ENCODE data around the gene ZMYM1.
"Not testable (repeated sequence)": the region's sequence is repeated elsewhere in the genome, so short reads cannot be mapped to it uniquely, and the experiment has no call there.

Gene ZMYM1

DNA sequence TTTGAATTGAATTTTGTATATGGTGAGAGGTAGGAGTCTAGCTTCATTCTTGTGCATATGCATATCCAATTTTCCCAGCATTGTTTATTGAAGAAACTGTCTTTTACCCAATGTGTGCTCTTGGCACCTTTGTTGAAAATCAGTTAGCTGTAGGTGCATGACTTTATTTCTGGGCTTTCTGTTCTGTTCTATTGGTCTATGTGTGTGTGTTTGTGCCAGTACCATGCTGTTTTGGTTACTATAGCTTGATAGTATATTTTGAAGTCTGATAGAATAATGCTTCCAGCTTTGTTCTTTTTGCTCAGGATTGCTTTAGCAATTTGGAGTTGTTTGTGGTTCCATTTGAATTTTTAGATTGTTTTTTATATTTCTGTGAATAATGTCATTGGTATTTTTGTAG, 9.4 kb upstream of the ZMYM1 start:
- H3K36me3 ChIP-seq (ENCODE audit: low read depth) = no peaks in the 10 kb centered on the region
- no peaks in the 10 kb centered on the region for H3K27me3 ChIP-seq (ENCODE audit: insufficient read depth, poor library complexity, severe bottlenecking)
- ATAC-seq (ENCODE audit: low read depth) = no peak
- TF ChIP-seq, protein P1, sequence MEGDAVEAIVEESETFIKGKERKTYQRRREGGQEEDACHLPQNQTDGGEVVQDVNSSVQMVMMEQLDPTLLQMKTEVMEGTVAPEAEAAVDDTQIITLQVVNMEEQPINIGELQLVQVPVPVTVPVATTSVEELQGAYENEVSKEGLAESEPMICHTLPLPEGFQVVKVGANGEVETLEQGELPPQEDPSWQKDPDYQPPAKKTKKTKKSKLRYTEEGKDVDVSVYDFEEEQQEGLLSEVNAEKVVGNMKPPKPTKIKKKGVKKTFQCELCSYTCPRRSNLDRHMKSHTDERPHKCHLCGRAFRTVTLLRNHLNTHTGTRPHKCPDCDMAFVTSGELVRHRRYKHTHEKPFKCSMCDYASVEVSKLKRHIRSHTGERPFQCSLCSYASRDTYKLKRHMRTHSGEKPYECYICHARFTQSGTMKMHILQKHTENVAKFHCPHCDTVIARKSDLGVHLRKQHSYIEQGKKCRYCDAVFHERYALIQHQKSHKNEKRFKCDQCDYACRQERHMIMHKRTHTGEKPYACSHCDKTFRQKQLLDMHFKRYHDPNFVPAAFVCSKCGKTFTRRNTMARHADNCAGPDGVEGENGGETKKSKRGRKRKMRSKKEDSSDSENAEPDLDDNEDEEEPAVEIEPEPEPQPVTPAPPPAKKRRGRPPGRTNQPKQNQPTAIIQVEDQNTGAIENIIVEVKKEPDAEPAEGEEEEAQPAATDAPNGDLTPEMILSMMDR (IDR thresholded peaks at IDR 0.05; ENCODE audit: poor library complexity, severe bottlenecking) = no peak
- no peak overlapping the region for H3K27ac ChIP-seq (ENCODE audit: poor library complexity, severe bottlenecking)
- peaks cover 4% of the 10 kb centered on the region for H3K9me3 ChIP-seq (ENCODE audit: severe bottlenecking)
- H3K4me3 ChIP-seq (ENCODE audit: severe bottlenecking) = no peak overlapping the region
- no peaks in the 10 kb centered on the region for H3K4me1 ChIP-seq (ENCODE audit: insufficient read depth, poor library complexity, severe bottlenecking)
- DNase-seq (ENCODE audit: low spot score) = no peak

DNA sequence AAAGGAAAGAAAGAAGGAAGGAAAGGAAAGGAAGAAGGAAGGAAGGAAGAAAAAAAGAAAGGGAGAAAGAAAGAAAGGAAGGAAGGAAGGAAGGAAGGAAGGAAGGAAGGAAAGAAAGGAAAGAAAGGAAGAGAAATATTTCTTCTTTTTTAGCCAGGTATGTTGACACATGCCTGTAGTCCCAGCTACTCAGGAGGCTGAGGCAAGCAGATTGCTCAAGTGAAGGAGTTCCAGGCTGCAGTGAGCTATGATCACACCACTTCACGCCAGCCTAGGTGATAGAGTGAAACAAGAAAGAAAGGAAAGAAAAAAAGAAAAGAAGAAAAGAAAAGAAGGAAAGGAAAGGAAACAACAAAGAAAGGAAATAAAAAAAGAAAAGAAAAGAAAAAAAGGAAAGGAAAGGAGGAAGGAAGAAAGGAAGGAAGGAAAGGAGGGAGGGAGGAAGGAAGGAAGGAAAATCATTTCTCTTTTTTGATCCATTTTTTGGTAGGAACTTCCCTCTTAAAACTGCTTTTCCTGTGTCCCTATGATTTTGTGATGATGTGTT, 5.8 kb upstream of the ZMYM1 start:
- Histone ChIP-seq H3K27ac (ENCODE audit: poor library complexity, severe bottlenecking) (no peak overlapping the region), H3K36me3 (ENCODE audit: low read depth) (no peaks in the 10 kb centered on the region), H3K27me3 (ENCODE audit: insufficient read depth, poor library complexity, severe bottlenecking) (no peaks in the 10 kb centered on the region), H3K4me1 (ENCODE audit: insufficient read depth, poor library complexity, severe bottlenecking) (no peaks in the 10 kb centered on the region), H3K9me3 (ENCODE audit: severe bottlenecking) (peaks cover 4% of the 10 kb centered on the region), H3K4me3 (ENCODE audit: severe bottlenecking) (no peak overlapping the region)
- no peak for DNase-seq (ENCODE audit: low spot score)
- TF ChIP-seq, protein P1 (IDR thresholded peaks at IDR 0.05; ENCODE audit: poor library complexity, severe bottlenecking) = no peak
- ATAC-seq (ENCODE audit: low read depth) = no peak

DNA sequence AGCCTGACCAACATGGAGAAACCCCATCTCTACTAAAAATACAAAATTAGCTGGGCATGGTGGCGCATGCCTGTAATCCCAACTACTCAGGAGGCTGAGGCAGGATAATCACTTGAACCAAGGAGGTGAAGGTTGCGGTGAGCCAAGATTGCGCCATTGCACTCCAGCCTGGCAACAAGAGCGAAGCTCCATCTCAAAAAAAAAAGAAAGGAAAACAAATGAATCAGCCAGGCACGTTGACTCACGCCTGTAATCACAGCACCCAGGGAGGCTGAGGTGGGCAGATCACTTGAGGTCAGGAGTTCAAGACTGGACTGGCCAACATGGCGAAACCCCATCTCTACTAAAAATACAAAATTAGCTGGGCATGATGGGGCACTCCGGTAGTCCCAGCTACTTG, 2.8 kb upstream of the ZMYM1 start:
- H3K4me3 ChIP-seq (ENCODE audit: severe bottlenecking); H3K4me1 ChIP-seq (ENCODE audit: insufficient read depth, poor library complexity, severe bottlenecking); DNase-seq (ENCODE audit: low spot score); ATAC-seq (ENCODE audit: low read depth); H3K27me3 ChIP-seq (ENCODE audit: insufficient read depth, poor library complexity, severe bottlenecking); H3K9me3 ChIP-seq (ENCODE audit: severe bottlenecking); H3K27ac ChIP-seq (ENCODE audit: poor library complexity, severe bottlenecking): not testable (repeated sequence)
- peaks cover 11% of the 10 kb centered on the region for H3K36me3 ChIP-seq (ENCODE audit: low read depth)

DNA sequence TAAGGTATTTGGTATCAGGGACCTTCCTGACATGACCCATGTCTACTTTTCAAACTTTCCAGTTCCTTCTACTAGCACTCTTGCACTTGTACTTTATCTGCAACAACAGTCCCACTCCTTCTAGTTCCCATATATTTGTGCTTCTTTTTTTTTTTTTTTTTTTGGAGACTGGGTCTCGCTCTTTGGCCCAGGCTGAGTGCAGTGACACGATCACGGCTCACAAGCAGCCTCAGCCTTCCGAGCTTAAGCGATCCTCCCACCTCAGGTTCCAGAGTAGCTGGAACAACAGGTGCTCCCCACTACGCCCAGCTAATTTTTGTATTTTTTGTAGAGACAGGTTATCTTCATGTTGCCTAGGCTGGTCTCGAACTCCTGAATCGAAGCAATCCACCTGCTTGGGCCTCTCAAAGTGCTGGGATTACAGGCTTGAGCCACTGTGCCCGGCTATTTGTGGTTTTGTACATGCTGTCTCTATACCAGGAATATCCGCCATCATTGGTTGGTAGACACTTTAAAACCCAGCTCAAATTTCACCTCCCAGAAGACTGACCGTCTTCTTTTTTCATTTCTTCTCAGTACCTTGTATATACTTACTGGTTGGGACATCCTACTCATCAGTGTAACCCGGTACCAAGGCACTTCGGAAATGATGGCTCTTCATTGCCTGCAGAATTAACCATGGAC, 1.1 kb downstream of the ZMYM1 start:
- no peak for DNase-seq (ENCODE audit: low spot score)
- Histone ChIP-seq H3K27me3 (ENCODE audit: insufficient read depth, poor library complexity, severe bottlenecking) (no peaks in the 10 kb centered on the region), H3K9me3 (ENCODE audit: severe bottlenecking) (no peaks in the 10 kb centered on the region), H3K4me3 (ENCODE audit: severe bottlenecking) (peak overlapping the region; percentile 58), H3K27ac (ENCODE audit: poor library complexity, severe bottlenecking) (peak overlapping the region; percentile 60), H3K36me3 (ENCODE audit: low read depth) (peaks cover 32% of the 10 kb centered on the region), H3K4me1 (ENCODE audit: insufficient read depth, poor library complexity, severe bottlenecking) (peaks cover 20% of the 10 kb centered on the region)
- no peak for ATAC-seq (ENCODE audit: low read depth)
- TF ChIP-seq, protein P1 (IDR thresholded peaks at IDR 0.05; ENCODE audit: poor library complexity, severe bottlenecking) = no peak

DNA sequence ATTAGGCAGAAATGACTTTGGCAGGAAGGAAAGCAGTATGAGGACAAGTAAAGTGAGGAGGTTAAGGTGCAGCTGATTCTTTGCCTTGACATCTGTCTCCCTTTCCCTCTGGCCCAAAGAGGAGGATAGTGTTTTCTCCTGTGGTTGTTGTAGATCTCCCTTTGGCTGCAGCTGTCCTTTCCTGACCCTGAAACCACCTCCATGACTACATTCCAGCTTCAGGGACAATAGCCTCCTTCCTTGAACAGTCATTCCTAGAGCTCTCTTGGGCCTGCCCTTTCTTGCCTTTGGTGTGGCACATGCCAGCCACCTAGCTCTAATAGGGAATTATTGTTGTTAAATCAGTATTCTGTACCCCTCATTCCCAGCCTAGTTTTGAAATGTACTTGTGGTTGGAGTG, 6.2 kb downstream of the ZMYM1 start:
- TF ChIP-seq, protein P1 (IDR thresholded peaks at IDR 0.05; ENCODE audit: poor library complexity, severe bottlenecking) = no peak
- ATAC-seq (ENCODE audit: low read depth) (peak; percentile 98), DNase-seq (ENCODE audit: low spot score) (peak; percentile 59)
- H3K27ac ChIP-seq (ENCODE audit: poor library complexity, severe bottlenecking) = peak overlapping the region; percentile 80
- peaks cover 30% of the 10 kb centered on the region for H3K4me1 ChIP-seq (ENCODE audit: insufficient read depth, poor library complexity, severe bottlenecking)
- no peaks in the 10 kb centered on the region for H3K27me3 ChIP-seq (ENCODE audit: insufficient read depth, poor library complexity, severe bottlenecking)
- H3K4me3 ChIP-seq (ENCODE audit: severe bottlenecking) = no peak overlapping the region
- peaks cover 47% of the 10 kb centered on the region for H3K36me3 ChIP-seq (ENCODE audit: low read depth)
- H3K9me3 ChIP-seq (ENCODE audit: severe bottlenecking) = no peaks in the 10 kb centered on the region
